ENCODE results near the gene NRCAM.

NRCAM gene

DNA sequence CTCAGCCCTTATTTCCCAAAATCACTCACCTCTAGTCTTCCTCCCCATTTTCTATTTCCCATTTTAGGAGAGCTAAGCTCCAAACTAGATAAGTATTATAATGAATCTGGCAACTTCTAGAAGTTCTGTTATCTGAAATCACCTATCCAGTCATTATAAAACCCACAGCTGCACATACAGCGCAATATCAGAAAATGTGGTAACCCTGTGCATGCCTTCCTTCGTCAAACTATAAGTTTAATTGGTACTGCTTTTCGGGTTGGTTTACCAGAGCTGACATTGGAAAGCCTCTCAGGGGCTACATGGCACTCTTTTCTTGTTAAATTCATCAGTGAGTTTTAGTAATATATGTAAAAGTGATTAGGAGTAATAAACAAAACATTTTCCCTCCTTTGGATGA is 327.7 kb downstream of the NRCAM start:
- no peak for DNase-seq (ENCODE audit: low spot score)

- DNase-seq (ENCODE audit: low spot score): no peak
These were observed 328.8 kb downstream of the NRCAM start for GRCh38 chr7:108127461-108127860.

DNA sequence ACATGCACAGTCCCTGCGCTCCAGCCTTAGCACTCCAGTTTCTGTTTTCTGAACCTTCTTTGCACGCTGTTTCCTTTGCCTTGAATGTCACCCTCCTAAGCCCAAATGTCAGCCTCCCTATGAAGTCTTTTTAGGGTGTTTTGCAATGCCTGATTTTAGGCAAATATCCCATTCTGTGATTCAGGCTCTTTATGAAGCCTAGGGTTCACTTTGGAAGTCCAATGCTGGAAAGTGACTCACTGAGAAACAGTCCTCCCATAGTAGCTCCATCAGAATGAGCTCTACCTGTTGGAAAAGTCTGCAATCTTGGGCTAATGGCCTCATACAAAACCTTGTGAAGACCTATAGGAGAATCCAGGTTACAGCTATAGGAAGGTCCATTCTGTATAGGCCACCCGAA is 331.4 kb downstream of the NRCAM start:
- no peak for DNase-seq (ENCODE audit: low spot score)

DNA sequence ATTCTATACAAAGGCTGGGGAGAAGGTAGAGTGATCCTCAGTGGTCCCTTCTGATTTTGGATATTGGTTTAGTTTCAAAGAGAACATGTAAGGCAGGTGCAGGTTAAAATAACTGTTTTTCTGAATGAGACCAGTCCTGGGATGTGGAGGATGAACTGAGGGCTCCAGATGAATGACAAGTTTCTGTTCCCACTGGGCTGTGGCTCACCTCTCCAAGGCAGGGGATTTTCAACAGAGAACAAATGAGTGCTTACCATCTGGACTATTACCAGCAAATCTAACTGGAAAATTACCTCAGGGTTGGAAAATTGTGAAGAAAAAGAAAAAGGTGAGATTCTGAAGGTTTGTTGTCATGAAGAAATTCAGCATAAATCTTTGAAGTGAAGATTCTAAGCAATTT is 334.1 kb downstream of the NRCAM start:
- DNase-seq (ENCODE audit: low spot score): no peak

GRCh38 chr7:108120933-108121332 is 335.3 kb downstream of the NRCAM start:
- no peak for DNase-seq (ENCODE audit: low spot score)

DNA sequence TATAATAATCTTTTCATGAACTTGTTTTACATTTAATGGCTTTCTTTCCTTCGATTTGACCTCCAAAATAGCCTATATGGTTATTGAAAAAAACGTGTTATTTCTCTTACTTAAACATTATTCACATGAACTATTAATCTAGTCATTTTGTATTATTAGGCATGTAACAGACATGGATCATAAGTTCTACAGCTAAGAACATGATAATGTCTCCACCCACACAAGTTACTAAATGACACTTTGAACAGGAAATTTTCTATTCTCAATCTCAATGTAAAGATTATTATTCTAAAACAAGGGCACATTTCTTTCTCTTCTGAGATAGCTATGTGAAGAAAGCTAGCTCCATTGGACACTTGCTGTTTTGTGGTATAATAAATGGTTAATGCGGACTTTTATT is 336.0 kb downstream of the NRCAM start:
- DNase-seq (ENCODE audit: low spot score): no peak

DNA sequence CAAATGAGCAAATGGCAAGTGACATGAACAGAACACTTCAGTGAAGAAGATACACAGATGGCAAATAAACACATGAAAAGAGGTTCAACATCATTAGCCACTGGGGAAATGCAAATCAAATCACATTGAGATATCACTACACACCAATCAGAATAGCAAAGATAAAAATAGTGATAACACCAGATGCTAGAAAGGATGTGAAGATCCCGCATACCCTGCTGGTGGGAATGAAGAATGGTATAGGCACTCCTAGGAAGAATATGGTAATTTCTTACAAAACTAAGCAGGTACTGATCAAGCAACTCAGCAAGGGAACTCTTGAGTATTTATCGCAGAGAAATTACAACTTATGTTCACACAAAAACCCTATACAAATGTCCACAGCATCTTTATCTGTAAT is 337.3 kb downstream of the NRCAM start:
- DNase-seq (ENCODE audit: low spot score): no peak

GRCh38 chr7:108114117-108114841 is 342.0 kb downstream of the NRCAM start:
- peak; percentile 27 for DNase-seq (ENCODE audit: low spot score)

DNA sequence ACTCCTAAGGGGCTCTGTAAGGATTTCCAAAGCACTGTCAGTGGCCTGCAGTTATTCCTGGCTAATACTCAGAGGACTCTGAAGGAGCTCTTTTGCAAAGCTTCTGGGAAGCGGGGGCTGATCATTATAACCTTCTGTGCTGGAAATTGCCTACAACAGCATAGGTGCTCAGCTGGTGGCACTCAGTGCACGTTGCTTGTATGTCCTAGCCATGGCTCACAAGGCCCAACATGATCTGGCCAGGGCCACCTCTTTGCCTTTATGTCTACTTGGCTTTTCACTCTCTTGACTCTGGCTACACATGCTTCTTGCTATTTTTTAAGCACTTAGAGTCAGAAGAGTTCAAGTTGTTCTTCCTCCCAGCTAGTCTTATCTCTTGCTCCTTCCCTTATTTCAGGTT is 343.6 kb downstream of the NRCAM start:
- no peak for DNase-seq (ENCODE audit: low spot score)

DNA sequence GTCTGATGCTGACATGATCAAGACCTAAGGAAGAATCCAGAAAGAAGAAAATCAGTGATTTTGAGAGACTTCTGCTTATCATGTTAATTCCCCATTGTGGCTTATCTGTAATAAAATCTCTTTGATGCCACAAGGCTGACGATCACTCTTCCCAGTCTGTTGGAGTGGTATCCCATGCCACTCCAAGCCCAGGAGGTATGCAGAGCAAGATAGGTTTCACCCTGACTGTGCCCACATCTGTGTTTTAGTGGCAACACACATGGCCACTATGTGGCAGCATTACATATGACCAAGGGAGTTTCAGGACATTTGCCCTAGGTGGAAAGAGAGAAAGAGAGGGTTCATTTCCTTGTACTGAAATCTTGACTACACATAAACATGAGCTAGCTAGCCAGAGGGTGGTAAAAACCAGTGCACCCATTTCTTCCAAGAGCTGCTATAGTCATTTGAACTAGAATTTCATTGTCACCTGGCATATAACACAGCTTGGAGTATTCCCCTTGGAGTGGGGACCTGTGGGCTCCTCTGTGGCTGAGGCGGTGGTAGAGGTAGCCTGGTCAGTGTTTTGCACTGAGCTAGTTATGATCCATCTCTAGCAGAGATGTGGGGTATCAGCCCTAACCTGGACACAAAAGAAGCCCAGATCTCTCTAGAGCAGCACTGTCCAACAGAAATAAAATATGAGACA is 346.9 kb downstream of the NRCAM start:
- peak; percentile 31 for DNase-seq (ENCODE audit: low spot score)

DNA sequence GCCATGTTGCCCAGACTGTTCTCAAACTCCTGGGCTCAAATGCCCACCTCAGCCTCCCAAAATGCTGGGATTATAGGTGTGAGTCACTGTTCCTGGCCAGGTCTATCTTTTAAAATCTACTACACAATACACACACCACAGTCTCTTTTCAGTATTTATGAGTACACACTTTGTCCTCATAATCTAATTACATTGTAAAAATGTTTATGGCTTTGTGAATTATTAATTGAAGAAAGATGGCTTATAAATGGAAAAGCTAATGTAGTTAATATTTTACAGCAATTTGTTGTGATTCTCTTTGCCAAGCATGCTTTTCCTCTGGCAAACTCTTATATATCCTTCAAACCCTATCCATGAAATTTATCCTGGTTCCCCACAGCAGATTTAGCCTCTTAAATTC is 348.1 kb downstream of the NRCAM start:
- no peak for DNase-seq (ENCODE audit: low spot score)

DNA sequence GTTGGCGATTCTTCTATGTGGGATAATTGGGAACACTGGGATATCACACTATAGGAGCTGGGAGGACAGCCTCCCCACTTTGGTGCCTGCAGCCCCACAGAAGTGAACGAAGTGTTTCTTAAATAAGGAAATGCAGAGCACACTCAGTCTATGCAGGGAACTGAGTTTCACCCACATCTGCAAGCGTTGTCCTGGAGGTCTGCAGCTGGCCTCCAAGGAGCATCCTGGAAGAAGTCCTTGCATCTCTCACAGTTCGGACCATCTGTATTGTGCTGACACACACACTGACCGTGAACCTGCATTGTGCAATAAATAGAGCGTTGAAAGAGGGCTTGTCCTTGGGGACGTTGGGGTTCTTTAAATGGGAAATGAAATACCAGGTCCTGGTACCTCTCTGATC is 351.9 kb downstream of the NRCAM start:
- DNase-seq (ENCODE audit: low spot score): no peak

GRCh38 chr7:108103558-108104298 is 352.5 kb downstream of the NRCAM start:
- no peak for DNase-seq (ENCODE audit: low spot score)

DNA sequence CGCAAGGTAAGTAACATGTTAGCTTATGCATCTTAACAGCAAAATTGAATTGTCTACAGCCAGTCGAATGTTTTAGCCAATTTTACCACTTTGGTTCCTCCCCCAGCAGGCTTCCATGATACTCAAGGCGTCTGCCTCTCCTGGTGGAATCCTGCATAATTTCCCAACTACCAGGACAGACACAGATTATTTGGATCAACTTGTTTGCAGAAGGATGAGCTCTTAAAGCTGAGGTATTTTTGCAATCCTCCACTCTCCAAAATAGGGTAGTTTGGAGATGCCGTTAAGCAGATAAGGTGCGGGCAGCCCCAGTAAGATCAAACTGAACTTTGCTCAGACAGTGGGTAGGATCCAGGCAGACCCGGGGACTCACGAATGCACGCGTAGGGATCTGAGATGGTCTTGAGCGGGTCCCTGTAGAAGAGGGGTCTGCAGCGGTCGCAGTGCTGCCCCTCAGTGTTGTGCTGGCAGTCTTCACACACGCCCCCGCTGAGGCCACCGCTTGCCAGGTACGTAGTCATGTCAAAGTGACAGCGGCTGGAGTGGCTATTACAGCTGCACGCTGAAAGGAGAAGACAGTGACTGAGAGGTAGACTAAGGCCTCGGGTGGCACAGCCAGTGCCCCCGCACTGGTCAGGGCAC is 353.4 kb downstream of the NRCAM start:
- DNase-seq (ENCODE audit: low spot score): no peak

- no peak for DNase-seq (ENCODE audit: low spot score)
These were observed 354.5 kb downstream of the NRCAM start for GRCh38 chr7:108101759-108102158.

- no peak for DNase-seq (ENCODE audit: low spot score)
These were observed 356.5 kb downstream of the NRCAM start for GRCh38 chr7:108099713-108100112.

- DNase-seq (ENCODE audit: low spot score): no peak
These were observed 358.5 kb downstream of the NRCAM start for GRCh38 chr7:108097703-108098102.

Data from RKO (cell line).